Stimulated activated CD4-positive, alpha-beta T cell treated with anti-CD3 and anti-CD28 coated beads, TNF-alpha, amount 100 ng/mL, for 4 hours (primary cell): ENCODE data around the gene VTI1A.
"Not testable (repeated sequence)": the region's sequence is repeated elsewhere in the genome, so short reads cannot be mapped to it uniquely, and the experiment has no call there.

ENCODE experiments used
- DNase-seq, 3 experiments: peaks; one replicate each; pipeline ENCODE4 v3.0.0-alpha.2; 2020; ENCODE audit warnings: low read depth in 3 of 3

VTI1A gene

GRCh38 chr10:112454910-112455779 lies 8.1 kb downstream of the VTI1A start:
- DNase-seq, result no peak

- DNase-seq, result no peak
Measured at GRCh38 chr10:112456533-112456932, 9.5 kb downstream of the VTI1A start.

- no peak for DNase-seq
Measured at GRCh38 chr10:112460366-112460765, 13.4 kb downstream of the VTI1A start.

- no peak for DNase-seq
Measured at GRCh38 chr10:112461029-112461887, 14.2 kb downstream of the VTI1A start.

- not testable (repeated sequence) for DNase-seq
Measured at GRCh38 chr10:112464074-112464473, 17.1 kb downstream of the VTI1A start.

- no peak for DNase-seq
Measured at GRCh38 chr10:112465299-112465883, 18.4 kb downstream of the VTI1A start.

- DNase-seq, result no peak
Measured at GRCh38 chr10:112466802-112467201, 19.8 kb downstream of the VTI1A start.

- DNase-seq, result no peak
Measured at GRCh38 chr10:112467541-112468075, 20.6 kb downstream of the VTI1A start.

GRCh38 chr10:112471878-112472487 lies 25.0 kb downstream of the VTI1A start:
- no peak for DNase-seq

- no peak for DNase-seq
Measured at GRCh38 chr10:112475575-112476218, 28.7 kb downstream of the VTI1A start.

GRCh38 chr10:112481602-112482001 lies 34.6 kb downstream of the VTI1A start:
- DNase-seq, result no peak

GRCh38 chr10:112484399-112484798 lies 37.4 kb downstream of the VTI1A start:
- no peak for DNase-seq

- DNase-seq, result no peak
Measured at GRCh38 chr10:112487964-112488363, 40.9 kb downstream of the VTI1A start.

GRCh38 chr10:112490545-112490944 lies 43.5 kb downstream of the VTI1A start:
- no peak for DNase-seq

- no peak for DNase-seq
Measured at GRCh38 chr10:112491144-112491543, 44.1 kb downstream of the VTI1A start.

GRCh38 chr10:112492736-112493135 lies 45.7 kb downstream of the VTI1A start:
- DNase-seq, result no peak

- DNase-seq, result no peak
Measured at GRCh38 chr10:112497347-112497950, 50.4 kb downstream of the VTI1A start.

GRCh38 chr10:112498806-112499205 lies 51.8 kb downstream of the VTI1A start:
- DNase-seq, result no peak

GRCh38 chr10:112499985-112500384 lies 53.0 kb downstream of the VTI1A start:
- DNase-seq, result not testable (repeated sequence)

GRCh38 chr10:112502536-112502935 lies 55.5 kb downstream of the VTI1A start:
- DNase-seq, result no peak

GRCh38 chr10:112503643-112504042 lies 56.6 kb downstream of the VTI1A start:
- DNase-seq, result no peak
